ENCODE results near the gene MT1E.

- TF ChIP-seq MXI1 (conservative IDR thresholded peaks at IDR 0.05; ENCODE audit: poor library complexity, severe bottlenecking) (no peak), CTCF (IDR thresholded peaks at IDR 0.05; ENCODE audit: poor library complexity, severe bottlenecking) (peak; percentile 28), TAF1 (IDR thresholded peaks at IDR 0.05; ENCODE audit: low read depth) (no peak), EZH2 (IDR thresholded peaks at IDR 0.05; ENCODE audit: borderline replicate concordance, insufficient read depth, low read length, poor library complexity, severe bottlenecking) (no peak)
Observed at GRCh38 chr16:56603589-56603988, 22.0 kb upstream of the MT1E start.
